HCT116 (cell line): Measurements from ENCODE around the gene GPANK1. TPM values are rescaled to one million over a fixed set of nuclear protein-coding genes. Genes with fewer than 3 reads are reported as not detected.

ENCODE experiments used
- ATAC-seq: fragments of 200-7000 bp; cut with Tn5 transposase; 2 replicates; pipeline ENCODE4 v1.9.1; 2020; ENCODE audit warnings: mild to moderate bottlenecking, moderate library complexity
- BruUV-seq: library from RNA; stranded (reverse); fragments of 400-500 nt; replicated peaks from 2 replicates; lab custom pipeline; 2021; lab: Mats Ljungman, UMichigan
- CTCF ChIA-PET: fragments of 300-600 bp; sonication (Branson Sonifier 250); formaldehyde crosslinking; loops from one replicate; lab custom pipeline; 2021; ENCODE audit warnings: antibody characterized with exemption; lab: Charles Lee
- POLR2A ChIA-PET: fragments of 300-600, 350-600 bp; sonication (Branson Sonifier 250); formaldehyde crosslinking; loops from one replicate; lab custom pipeline; 2021; ENCODE audit warnings: antibody characterized with exemption; lab: Charles Lee
- RAD21 ChIA-PET, 2 experiments: fragments of 300-600 bp; sonication (Branson Sonifier 250); formaldehyde crosslinking; loops; one replicate each; lab custom pipeline; 2023; ENCODE audit warnings: low total read pairs in 2 of 2; ENCODE audit not compliant: uncharacterized antibody in 2 of 2, unreplicated experiment in 2 of 2, low non-redundant PET in 1 of 2; lab: Charles Lee
- DNase-seq: peaks from one replicate; pipeline ENCODE4 v3.0.0-alpha.2; 2010; ENCODE audit warnings: low read depth, low spot score
- H2AFZ ChIP-seq: fragments of 200-600 bp; shearing (Covaris generic), sonication (generic); 2 replicates; pipeline ENCODE4 v1.6.1; 2017; ENCODE audit warnings: low read depth, mixed run types, mixed read lengths, antibody characterized with exemption, low read length; ENCODE audit not compliant: poor library complexity, severe bottlenecking
- H3K27ac ChIP-seq: 2 replicates; pipeline ENCODE4 v1.5.1; 2012; ENCODE audit warnings: low read depth, low read length
- H3K27me3 ChIP-seq: fragments of 200-600 bp; sonication (generic); 2 replicates; pipeline ENCODE4 v1.6.1; 2016; ENCODE audit warnings: mixed run types, low read length, mixed read lengths; ENCODE audit not compliant: insufficient read depth
- H3K36me3 ChIP-seq, 2 experiments: fragments of 200-500 bp in 1 of 2; fragments of 200-600 bp in 1 of 2; sonication (Bioruptor generic) in 1 of 2; sonication (generic) in 1 of 2; 2 replicates each; pipeline versions ENCODE4 v1.5.1 to v1.6.1; 2014 to 2016; ENCODE audit warnings: low read length in 2 of 2, inconsistent platforms in 1 of 2, mixed read lengths in 1 of 2, mixed run types in 1 of 2; ENCODE audit not compliant: insufficient read depth in 2 of 2, control insufficient read depth in 1 of 2
- H3K4me1 ChIP-seq, 2 experiments: fragments of 200-600 bp in 1 of 2; sonication (generic) in 1 of 2; 2 replicates each; pipeline versions ENCODE4 v1.5.1 to v1.6.1; 2012 to 2017; ENCODE audit warnings: low read length in 2 of 2, inconsistent platforms in 1 of 2, mild to moderate bottlenecking in 1 of 2, mixed read lengths in 1 of 2, mixed run types in 1 of 2, moderate library complexity in 1 of 2; ENCODE audit not compliant: insufficient read depth in 2 of 2, control insufficient read depth in 1 of 2
- H3K4me2 ChIP-seq: fragments of 200-600 bp; sonication (generic); 2 replicates; pipeline ENCODE4 v1.6.1; 2017; ENCODE audit warnings: mixed run types, low read length, mixed read lengths
- H3K4me3 ChIP-seq, 2 experiments: fragments of 200-600 bp in 1 of 2; sonication (generic) in 1 of 2; replicated peaks in 1 of 2; 2 replicates each; pipeline ENCODE4 v1.5.1; 2011 to 2016; ENCODE audit warnings: low read length in 2 of 2, control low read depth in 1 of 2, low read depth in 1 of 2, mild to moderate bottlenecking in 1 of 2, mixed read lengths in 1 of 2, mixed run types in 1 of 2
- H3K79me2 ChIP-seq: fragments of 200-600 bp; sonication (generic); 2 replicates; pipeline ENCODE4 v1.6.1; 2017; ENCODE audit warnings: mild to moderate bottlenecking, mixed run types, low read length, moderate library complexity, mixed read lengths; ENCODE audit not compliant: insufficient read depth
- H3K9ac ChIP-seq: fragments of 200-600 bp; sonication (generic); 2 replicates; pipeline ENCODE4 v1.6.1; 2016; ENCODE audit warnings: low read length, mixed read lengths
- H3K9me2 ChIP-seq: fragments of 200-600 bp; sonication (generic), shearing (Covaris generic); 2 replicates; pipeline ENCODE4 v1.6.1; 2017; ENCODE audit warnings: mixed run types, mild to moderate bottlenecking, moderate library complexity; ENCODE audit not compliant: insufficient read depth
- H3K9me3 ChIP-seq, 2 experiments: fragments of 200-500 bp in 1 of 2; fragments of 200-600 bp in 1 of 2; sonication (Bioruptor generic) in 1 of 2; sonication (generic) in 1 of 2; 2 replicates each; pipeline ENCODE4 v1.6.1; 2014 to 2017; ENCODE audit warnings: low read length in 2 of 2, mixed read lengths in 2 of 2, inconsistent platforms in 1 of 2, low read depth in 1 of 2, mild to moderate bottlenecking in 1 of 2, mixed run types in 1 of 2, moderate library complexity in 1 of 2; ENCODE audit not compliant: control insufficient read depth in 1 of 2, insufficient read depth in 1 of 2
- H4K20me1 ChIP-seq: fragments of 200-600 bp; sonication (generic), shearing (Covaris generic); 2 replicates; pipeline ENCODE4 v1.6.1; 2017; ENCODE audit warnings: mixed run types, mild to moderate bottlenecking, moderate library complexity; ENCODE audit not compliant: insufficient read depth
- CTCF ChIP-seq, 3 experiments: fragments of 200-600 bp in 1 of 3; sonication (generic) in 1 of 3; IDR thresholded peaks in 2 of 3; conservative IDR thresholded peaks in 1 of 3; 2 replicates each; pipeline ENCODE4 v1.5.1; 2012 to 2017; ENCODE audit warnings: low read depth in 2 of 3, low read length in 2 of 3, antibody characterized with exemption in 1 of 3, borderline replicate concordance in 1 of 3, control low read depth in 1 of 3, mild to moderate bottlenecking in 1 of 3, mixed read lengths in 1 of 3, mixed run types in 1 of 3, moderate library complexity in 1 of 3; ENCODE audit not compliant: insufficient read depth in 1 of 3
- EGR1 ChIP-seq: IDR thresholded peaks from 2 replicates; pipeline ENCODE4 v1.6.1; 2012; ENCODE audit warnings: low read depth
- EZH2phosphoT487 ChIP-seq: fragments of 200-600 bp; IDR thresholded peaks from 2 replicates; pipeline ENCODE4 v1.6.1; 2018; ENCODE audit warnings: antibody characterized with exemption, borderline replicate concordance
- POLR2AphosphoS5 ChIP-seq: IDR thresholded peaks from 2 replicates; pipeline ENCODE4 v1.6.1; 2011; ENCODE audit warnings: mild to moderate bottlenecking, low read depth, low read length, moderate library complexity
- intact Hi-C: fragments of 100-400 bp; cut with micrococcal nuclease; formaldehyde crosslinking; loops from 2 replicates; pipeline ENCODE4 v1.10.0; 2022
- total RNA-seq: library from RNA; stranded (reverse); gene quantifications from one replicate; pipeline ENCODE4 v1.2.1, GENCODE V29; 2021; ENCODE audit not compliant: unreplicated experiment

Gene GPANK1
- total RNA-seq, 1 experiment from 2014 or later: 14.8 TPM

- TF ChIP-seq CTCF (IDR thresholded peaks at IDR 0.05 in 2 of 3, conservative IDR thresholded peaks at IDR 0.05 in 1 of 3; ENCODE audit: borderline replicate concordance in 1 of 3, insufficient read depth in 1 of 3, low read depth in 2 of 3, low read length in 2 of 3): peak; percentile 43 to 90 (median 65)
- no peak for TF ChIP-seq EZH2phosphoT487
- TF ChIP-seq EGR1: no peak
These were observed 15.7 kb upstream of the GPANK1 start, which contains the start of gene LY6G5C (continued) for GRCh38 chr6:31680226-31681134.

- H3K79me2 ChIP-seq: no peaks in the 10 kb centered on the region
- no peak for TF ChIP-seq POLR2AphosphoS5
- TF ChIP-seq, all 23 proteins: peak for 0
- Histone ChIP-seq H3K4me2 (no peak overlapping the region), H3K27ac (no peak overlapping the region), H3K36me3 (no peaks in the 10 kb centered on the region; a peak in 1 of 4 replicates), H3K9me2 (no peaks in the 10 kb centered on the region), H3K27me3 (no peaks in the 10 kb centered on the region), H4K20me1 (no peaks in the 10 kb centered on the region), H3K9ac (no peak overlapping the region), H3K4me3 (no peak overlapping the region), H3K4me1 (peaks cover 4 to 19% of the 10 kb centered on the region in 2 experiments; a peak in 3 of 4 replicates), H2AFZ (no peak overlapping the region), H3K9me3 (no peaks in the 10 kb centered on the region)
- ATAC-seq: no peak
- ChIA-PET RAD21 (interaction anchor here in 1 of 2 experiments (0.5 kb wide), 1 partner anchor 27 kb away, joined by 3 read pairs; no protein-coding TSS in a partner anchor), POLR2A (no interaction called here), CTCF (no interaction called here)
- no TSS peak for BruUV-seq
- DNase-seq: no peak
- intact Hi-C loops: no loop called here
These were observed 13.2 kb upstream of the GPANK1 start for GRCh38 chr6:31677955-31678354.
